EH (cell line): ENCODE results near the gene CYBRD1.

Source experiments
- DNase-seq: peaks from one replicate; pipeline ENCODE4 v3.0.0-alpha.2; 2015; ENCODE audit warnings: low read depth

Gene CYBRD1

DNA sequence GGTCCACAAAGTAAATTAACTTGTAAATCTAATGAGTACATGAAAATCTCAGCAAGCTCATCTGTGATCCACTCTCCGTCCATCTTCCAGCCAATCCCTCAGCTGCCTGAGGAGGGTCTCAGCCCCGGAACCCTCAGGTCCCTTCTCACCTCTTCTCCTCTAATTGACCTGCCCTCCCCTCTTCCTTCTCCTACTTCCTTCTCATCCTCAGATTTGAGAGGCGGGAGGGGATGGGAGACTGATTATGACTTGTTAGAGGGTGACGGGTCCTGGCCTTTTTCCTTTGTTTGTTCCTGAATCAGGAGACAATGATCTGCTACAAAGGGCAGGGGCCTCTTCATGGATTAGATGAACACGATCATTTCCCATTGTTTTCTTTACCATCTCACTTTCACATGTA is 80.1 kb downstream of the CYBRD1 start:
- DNase-seq: no peak
